Activated T-cell treated with anti-CD3 and anti-CD28 coated beads for 48 hours (primary cell): ENCODE data around the gene MOB4.
"Not testable (repeated sequence)": the region's sequence is repeated elsewhere in the genome, so short reads cannot be mapped to it uniquely, and the experiment has no call there.

Experiments
- DNase-seq: peaks from one replicate; pipeline ENCODE4 v3.0.0-alpha.2; 2020; ENCODE audit warnings: low read depth

The MOB4 gene

DNA sequence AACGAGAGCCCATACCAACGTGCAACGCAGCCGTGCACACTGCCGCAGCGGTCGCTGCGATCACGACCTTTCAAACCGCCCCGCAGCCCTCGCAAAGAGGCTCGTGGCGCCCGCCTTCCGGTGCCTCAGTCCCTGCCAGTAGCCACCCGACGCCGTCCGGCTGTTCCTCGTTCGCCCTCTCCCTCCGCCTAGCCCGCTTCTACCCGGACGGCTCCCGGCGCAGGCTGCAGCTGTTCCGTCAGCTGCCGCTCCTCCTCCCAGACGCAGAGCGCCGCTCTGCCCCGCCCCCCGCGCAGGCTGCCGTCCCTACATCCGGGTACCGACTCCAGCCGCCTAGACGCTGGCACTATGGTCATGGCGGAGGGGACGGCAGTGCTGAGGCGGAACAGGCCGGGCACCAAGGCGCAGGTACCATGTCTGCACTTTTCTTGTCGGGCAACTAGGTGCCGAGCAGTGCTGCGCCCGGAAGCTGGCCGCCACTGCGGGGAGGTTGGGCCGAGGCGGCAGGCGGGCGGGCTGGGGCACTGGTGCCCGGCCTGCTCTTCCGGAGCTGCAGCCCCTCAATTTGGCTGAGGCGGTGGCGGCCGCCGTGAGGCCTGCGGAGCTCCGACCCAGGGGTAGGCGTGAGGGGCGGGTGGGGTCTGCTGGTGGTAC lies at the start of gene MOB4:
Gene MOB4 (plus strand): TSS at position 328 of the 654 bp plus-strand sequence. CDS start 21 bp downstream, at position 349.
- peak; percentile 94 for DNase-seq

DNA sequence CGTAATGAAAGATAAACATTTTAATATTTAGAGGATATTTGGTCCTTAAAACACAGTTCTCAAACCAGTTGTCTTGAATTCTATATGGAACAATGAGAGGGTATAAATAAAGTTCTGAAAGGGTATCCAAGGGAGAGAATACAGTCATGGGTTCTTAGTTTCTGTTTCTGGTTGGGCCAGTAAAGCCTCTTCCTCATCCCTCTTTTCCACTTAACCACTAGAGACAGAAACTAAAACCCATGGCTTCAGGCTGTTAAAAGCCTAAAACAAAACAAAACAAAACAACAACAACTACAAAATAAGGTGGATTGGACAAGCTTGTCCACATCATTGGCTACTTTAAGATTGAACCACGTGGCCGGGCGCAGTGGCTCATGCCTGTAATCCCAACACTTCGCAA lies 43.7 kb upstream of the MOB4 start:
- no peak for DNase-seq

DNA sequence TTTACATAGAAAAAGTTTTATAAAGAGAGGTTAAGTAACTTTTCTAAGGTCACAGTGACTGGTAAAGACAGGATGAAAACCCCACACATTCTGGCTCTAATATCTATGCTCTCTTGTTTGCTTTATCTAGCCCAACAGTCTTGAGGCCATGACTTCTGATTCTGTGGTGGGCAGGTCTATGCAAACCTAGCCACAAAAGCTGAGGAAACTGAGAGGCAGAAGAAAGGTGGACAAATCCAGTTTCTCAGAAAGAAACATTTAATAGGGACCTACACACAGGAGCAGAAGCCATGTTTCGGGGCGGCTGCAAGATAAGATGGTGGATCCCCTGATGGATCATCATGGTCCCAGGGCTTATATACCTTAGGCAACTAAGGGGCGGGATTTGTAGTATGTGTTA lies 38.1 kb upstream of the MOB4 start:
- no peak for DNase-seq

DNA sequence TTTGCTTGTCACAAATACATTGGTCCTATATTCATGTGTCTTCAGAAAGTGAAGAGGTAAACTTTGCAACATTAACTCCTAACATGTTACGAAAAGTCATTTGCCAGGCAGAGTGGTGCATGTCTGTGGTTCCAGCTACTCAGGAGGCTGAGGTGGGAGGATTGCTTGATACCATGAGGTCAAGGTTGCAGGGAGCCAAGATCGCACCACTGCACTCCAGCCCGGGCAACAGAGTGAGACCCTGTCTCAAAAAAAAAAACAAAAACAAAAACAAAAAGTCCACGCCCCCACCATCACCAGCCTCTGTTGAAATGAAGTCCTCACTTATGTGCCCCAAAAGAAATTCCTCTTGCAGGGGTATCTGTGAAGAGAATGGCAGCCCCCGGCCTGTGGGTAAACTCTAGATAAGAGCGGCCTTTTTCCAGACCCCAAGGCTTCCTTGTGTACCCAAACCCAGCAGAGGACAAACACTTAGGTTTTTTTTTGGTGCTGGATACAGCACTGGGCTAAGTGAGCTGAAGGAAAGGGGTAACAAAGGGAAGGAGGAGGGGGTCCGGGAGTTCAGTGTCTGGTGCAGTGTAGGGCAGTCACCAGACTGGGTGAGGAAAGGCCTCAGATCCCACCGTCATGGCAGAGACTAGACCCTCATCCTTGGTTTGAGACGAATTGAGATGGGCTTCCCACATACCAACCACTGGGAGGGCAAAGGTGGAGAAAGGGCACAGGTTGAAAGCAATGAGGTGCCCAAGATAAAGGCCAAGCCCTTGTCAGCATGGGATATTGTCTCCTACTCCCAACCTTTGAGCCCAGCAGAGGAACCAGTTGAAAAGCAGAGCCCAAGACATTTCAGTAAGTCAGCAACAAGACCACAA lies 35.5 kb upstream of the MOB4 start:
- no peak for DNase-seq

DNA sequence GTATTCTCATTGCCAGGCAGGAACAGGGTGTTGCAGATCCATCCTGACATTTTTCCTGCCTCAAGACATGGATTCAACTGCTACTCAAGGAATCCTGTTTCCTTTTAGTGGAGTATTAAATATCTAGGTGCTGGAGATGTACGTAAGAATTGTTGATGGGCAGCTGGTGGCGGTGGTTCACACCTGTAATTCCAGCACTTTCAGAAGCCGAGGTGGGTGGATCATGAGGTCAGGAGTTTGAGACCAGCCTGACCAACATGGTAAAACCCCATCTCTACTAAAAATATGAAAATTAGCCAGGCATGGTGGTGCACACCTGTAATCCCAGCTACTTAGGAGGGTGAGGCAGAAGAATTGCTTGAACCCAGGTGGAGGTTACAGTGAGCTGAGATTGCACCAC lies 31.6 kb upstream of the MOB4 start:
- DNase-seq = not testable (repeated sequence)

DNA sequence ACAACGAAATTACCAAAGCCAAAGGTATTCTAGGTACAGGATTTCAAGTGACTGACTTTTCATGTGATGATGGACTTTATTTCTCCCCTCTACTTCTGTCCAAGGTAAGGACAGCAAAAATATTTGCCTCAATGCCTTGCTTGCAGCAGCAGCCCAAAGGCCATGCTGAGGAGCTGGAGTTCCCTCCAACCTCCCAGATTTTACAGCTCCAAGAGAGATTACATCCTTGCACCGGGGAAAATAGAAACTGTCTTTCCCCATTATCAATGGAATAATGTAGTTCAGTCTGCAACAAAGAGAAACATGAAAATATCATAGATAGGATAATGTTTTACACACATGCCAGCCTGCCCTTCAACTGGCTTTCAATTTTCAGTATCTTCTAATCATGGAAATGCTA lies 29.7 kb upstream of the MOB4 start:
- no peak for DNase-seq

DNA sequence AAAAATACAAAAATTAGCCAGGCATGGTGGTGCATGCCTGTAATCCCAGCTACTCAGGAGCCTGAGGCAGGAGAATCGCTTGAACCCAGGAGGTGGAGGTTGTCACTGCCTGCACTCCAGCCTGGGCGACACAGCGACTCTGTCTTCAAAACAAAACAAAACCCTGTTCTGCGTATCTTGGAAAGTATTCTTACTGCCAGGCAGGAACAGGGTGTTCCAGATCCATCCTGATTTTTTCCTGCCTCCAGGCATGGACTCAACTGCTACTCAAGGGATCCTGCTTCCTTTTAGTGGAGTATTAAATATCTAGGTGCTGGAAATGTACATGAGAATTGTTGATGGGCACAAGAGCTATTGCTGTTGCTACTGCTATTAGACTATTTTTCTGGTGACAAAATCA lies 28.5 kb upstream of the MOB4 start:
- no peak for DNase-seq

DNA sequence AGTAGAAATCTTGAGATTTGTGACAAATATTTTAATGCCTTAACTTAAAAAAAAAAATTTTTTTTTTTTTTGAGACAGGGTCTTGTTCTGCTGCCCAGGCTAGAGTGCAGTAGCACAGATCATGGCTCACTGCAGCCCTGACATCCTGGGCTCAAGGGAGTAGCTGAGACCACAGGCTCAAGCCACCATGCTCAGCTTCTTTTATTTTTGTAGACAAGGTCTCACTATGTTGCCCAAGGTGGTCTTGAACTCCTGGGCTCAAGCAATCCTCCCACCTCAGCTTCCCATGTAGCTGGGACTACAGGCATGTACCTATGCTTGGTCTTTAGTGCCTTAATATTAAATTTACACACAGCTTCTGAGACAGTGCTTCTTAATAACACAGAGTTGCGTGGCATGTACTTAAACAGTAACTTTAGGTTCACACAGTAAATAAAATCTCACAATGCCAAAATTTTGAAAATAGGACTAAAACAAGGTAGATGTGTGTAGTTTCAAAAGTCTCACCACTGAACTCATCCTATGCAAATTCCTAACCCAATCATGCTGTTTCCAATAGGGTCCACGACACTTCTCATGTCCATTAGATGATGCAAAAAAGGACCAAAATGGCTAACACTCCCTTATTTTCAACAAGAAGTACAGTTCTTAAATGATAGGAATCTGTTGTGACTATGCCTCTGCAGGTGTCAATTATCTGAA lies 20.3 kb upstream of the MOB4 start:
- no peak for DNase-seq

DNA sequence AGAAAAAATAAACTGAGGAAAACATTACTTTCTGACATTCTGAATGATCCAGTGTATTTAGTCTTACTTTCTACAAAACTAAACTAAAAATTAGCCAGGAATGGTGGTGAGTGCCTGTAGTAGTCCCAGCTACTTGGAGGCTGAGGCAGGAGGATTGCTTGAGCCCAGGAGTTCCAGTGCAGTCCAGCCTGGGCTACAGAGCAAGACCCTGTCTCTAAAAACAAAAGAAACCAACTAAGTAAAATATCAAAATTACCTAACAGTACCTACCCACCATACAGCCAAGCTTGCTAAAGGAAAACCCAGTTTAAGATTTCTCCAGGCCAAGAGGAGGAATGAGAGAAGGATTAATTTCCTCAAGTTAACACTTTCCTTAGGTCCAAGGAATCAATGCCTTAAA lies 19.2 kb upstream of the MOB4 start:
- DNase-seq = no peak

DNA sequence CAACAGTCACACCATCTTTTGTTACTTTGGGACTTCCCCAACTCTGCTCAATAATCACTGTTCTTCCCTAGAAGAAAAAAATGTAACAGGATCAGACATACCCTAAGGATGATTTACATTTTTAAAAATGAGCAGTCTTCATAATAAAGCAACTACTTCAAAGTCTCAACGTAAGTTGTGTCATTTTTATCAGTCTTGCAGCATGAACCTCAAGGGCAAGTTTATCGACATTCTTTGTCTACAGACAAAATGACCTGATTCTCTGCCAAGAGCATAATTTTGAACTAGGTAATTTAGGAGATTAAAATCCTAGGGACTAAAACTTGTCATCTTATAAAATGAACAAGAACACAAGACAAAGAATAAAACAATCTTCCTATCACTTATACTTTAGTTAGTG lies 18.5 kb upstream of the MOB4 start:
- DNase-seq = no peak

DNA sequence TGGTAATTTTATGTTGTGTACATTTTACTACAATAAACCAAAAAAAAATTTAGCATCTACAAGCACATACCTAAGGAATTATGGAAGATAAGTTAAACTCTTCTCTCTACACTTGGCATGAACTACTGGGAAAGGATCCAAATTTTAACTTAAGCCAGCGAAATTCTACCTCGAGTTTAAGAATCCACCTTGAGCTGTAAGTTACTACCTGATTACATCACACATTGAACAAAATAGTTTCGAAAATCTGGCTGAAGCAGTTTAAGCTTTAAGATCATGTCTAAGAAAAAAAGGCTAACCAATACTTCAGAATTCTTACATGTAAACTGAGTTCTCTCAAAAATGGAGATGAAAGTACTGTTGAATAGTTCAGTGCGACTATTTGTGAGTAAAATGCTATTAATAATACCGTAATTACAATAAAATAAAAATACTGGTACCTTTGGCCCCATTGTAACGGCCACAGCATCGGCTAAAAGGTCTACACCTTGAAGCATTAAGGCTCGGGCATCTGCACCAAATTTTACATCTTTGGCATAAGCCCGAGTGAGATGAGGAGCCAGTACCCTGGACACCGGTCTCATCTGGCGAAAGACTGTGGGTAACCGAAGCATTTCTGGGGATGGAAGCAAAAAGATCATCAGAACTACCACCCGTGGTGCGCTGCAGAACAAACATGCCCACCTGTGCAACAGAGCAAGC lies 17.5 kb upstream of the MOB4 start:
- no peak for DNase-seq

DNA sequence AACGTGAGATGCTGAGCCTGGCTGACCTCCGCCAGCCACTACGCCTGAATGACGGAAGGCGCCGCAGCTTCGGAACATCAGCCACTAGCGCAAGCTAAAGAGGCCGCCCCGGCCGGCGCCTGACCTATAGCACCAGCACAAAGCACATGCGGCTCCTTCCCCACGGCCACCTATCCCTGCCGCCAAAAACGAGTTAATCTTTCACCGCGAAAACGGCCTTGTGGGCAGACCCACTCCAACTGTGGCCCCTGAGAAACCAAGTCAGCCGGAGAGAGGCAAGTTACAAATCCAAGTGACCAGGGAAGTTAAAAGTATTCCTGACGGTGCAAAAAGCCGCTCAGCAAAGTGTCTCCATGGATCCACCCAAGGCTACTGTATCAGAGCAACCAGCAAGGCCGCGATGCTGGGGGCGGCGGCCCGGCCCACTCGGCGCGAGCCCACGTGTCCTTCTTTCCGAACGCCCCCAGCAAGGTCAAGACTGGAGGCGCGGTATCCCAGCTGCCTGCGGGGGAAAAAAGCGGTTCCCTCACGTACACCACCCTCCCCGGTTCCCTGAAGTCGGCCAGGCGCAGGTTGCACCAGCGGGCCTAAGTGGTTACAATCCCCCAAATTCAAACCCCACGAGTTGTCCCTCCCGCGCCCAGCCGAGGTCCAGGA lies 16.8 kb upstream of the MOB4 start:
- DNase-seq = peak; percentile 45

DNA sequence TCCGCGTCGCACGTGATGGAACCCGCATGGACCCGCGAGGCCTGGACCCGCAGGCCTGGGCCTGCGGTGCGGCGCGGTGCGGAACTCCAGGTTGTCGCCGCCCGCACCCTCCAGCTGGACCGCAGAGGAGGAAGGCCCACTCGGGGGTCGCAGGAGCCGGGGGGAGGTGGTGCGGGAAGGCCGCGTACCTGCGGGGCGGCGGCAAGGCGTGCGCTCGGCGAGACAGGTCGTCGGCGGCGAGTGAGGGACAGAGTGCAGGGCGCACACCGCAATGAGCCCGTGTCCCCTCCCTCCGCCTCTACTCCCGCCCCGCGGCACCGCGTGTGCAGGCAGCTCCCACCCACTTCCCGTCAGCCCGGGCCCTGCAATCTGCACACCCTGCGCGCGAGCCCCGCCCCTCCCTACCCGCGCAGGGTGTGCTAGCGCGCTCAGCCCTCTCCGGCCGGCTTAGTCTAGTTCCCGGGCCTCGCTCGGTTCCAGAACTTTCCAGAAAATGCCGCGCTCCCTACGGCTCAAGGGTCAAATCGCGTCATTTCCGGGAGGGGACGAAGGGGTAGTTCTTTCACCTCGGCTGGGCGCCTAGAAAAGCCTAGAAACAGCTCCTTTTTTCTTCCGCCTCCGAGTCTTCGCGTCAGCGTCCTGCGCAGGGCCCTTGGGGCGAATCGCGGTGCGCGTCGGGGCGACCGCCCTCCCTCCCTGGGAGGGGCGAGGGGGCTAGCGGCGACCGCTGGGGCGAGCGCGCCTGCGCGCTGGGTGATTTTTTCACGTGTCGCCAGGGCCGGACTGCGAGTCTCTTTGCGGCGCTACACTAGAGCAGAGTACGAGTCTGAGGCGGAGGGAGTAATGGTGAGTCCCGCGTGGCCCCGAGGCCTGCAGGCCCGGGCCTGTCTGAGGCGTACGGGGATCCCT lies 16.0 kb upstream of the MOB4 start, which contains the start of the genes HSPD1 and HSPE1:
Gene HSPD1 (minus strand): TSS at position 247 of the 909 bp plus-strand sequence. CDS start 992 bp downstream, outside the sequence.
Gene HSPE1 (plus strand): TSS at position 786 of the 909 bp plus-strand sequence. CDS start 58 bp downstream, at position 844.
- peak; percentile 97 for DNase-seq

DNA sequence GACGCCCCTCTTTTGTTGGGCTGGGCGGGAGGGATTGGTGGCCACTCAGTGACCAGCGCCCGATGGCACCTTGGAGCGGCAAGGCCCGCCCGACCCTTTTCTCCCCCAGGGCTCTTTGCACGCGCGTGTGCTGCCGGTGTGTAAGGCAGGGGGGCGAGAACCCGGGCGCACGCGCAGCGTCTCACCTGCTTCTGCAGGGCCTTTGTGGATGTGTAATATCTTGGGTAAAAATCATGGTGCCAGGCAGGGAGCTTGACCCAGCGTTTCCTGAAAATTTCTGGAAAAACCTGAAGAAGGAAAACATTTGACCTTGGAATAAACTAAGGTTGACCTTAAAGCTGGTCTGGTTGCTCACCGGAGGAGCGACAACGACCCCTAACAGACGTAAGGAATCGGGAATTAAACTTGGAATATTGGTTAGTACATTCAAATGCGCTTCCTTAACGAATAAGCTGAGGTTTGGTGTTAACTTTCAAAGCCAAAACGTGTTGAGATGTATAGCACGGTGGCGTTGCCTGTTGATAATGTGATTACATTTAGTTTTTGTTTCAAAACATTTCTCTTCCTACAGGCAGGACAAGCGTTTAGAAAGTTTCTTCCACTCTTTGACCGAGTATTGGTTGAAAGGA lies 15.2 kb upstream of the MOB4 start:
- DNase-seq = no peak

DNA sequence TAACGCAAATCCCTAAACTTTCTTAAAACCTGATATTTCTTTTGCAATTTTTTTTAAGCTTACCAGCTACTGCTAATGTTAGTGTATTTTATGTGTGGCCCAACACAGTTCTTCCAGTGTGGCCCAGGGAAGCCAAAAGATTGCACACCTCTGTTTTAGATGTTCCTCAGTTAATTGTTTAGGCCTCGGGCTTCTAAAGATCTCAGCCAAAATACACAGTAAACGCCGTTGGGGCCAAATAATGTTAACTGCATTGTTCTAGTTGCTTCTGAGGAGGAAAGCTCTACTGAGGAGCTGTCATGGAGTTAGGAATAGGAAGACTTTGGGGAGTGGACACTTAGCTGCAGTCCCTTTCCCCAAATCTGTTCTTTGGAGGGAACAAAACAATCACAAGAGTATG lies 13.7 kb upstream of the MOB4 start:
- DNase-seq = no peak

DNA sequence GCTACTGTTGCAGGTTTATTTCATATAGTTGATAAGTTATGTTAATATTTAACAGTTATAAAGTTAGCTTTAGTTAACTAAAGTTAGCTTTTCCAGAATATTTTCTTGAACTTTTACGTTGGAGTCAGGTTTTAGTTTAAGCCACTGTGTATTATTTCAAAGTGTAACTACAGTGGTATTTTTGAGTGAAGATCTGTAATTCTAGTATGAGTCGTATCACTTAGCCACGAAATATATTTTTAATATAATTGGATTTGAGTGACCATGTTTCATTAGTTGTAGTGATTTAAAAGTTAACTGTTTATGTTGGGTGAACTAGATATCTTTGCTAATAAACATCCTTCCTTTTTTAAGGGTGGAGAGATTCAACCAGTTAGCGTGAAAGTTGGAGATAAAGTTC lies 13.2 kb upstream of the MOB4 start:
- no peak for DNase-seq

DNA sequence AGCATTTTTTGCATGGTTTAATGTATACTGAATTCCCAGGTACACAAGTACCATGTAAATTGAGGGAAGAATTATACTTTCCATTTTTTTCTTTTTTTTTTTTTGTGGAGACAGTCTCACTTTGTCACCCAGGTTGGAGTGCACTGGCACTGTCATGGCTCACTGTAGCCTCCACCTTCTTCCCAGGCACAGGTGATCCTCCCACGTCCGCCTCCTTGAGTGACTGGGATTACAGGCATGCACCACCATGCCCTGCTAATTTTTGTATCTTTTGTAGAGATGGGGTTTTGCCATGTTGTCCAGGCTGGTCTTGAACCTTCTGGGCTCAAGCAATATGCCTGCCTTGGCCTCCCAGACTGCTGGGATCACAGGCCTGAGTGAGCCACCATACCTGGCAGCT lies 11.9 kb upstream of the MOB4 start:
- no peak for DNase-seq

DNA sequence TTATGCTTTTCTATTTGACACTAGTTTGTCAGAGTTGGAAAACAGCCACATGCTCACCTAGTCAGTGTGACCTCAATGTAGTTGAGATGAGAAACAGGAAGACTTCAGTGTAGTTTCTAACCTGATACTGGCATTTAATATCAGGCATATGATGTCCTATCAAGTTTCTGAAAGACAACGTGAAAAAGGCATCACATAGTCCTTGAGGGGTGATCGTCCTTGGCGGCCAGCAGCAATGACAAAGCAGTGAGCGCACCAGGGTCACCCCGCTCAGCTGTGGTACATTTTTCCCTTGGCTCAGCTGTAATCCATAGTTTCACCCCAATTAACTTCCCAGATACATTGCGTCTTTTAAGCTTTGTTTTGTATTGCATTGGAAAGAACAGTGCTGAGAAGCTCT lies 11.4 kb upstream of the MOB4 start:
- DNase-seq = no peak

DNA sequence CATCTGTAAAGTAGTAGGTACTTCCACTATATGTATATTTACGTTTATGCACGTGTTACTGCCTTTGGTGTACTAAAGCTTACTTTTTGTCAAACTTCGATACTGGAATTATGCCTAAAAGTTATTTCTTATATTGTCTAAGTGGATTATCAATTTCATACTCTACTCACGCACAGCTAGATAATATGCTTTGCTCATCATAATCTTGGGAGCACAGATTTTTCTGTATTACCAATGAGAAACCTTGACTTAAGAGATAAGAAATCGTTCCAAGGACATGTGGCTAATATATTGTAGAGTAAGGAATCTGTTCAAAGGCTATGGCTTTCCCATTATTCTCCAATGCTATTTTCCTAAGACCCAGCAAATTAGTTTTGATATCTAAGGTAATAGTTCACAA lies 9.2 kb upstream of the MOB4 start:
- no peak for DNase-seq

DNA sequence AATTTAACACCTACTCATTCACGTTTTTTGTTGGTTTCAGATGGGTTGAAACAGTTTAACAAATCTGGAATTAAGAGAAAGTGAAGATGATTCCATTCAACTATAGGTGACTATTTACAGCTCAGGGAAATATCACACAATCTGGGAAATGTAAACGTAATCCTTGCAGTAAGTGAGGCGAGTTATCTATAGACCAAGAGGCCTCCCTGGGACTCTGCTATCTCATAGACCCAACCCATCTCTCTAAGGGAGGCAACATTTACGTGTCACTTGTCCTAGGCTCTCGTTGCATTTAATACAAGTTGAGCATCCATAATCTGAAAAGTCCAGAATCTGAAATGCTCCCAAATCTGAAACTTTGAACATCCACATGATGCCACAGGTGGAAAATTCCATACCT lies 2.0 kb upstream of the MOB4 start:
- no peak for DNase-seq
